ENCODE data around the gene DNAH11. TPM values are rescaled to one million over a fixed set of nuclear protein-coding genes. Genes with fewer than 3 reads are reported as not detected.

DNAH11 gene
- total and polyA plus RNA-seq, 9 of the 15 experiments (the other 6 are each of a cell fraction or from before 2014, with no cell fraction given) = under 0.01 TPM; not detected in 7

GRCh38 chr7:21939136-21939857 is 396.5 kb downstream of the DNAH11 start (continued):
- TF ChIP-seq RBM39 (optimal IDR thresholded peaks at IDR 0.05; ENCODE audit: low read depth, low read length) (no peak), ZNF277 (CRISPR knock-in tag; IDR thresholded peaks at IDR 0.05; ENCODE audit: borderline replicate concordance) (no peak), RBBP5 (IDR thresholded peaks at IDR 0.05; ENCODE audit: borderline replicate concordance, insufficient read depth, low read length, poor library complexity, severe bottlenecking) (no peak)

GRCh38 chr7:21939858-21940372 is 397.1 kb downstream of the DNAH11 start:
- BruUV-seq (replicated peaks) = no TSS peak
- intact Hi-C loops (cut with micrococcal nuclease) (no loop called here), in situ Hi-C loops (cut with MboI) (no loop called here)
- Histone ChIP-seq H3K9ac (ENCODE audit: insufficient read depth in 1 of 2, low read depth in 2 of 2, low read length in 2 of 2) (no peak overlapping the region), H3K4me3 (no peak overlapping the region), H3K9me1 (ENCODE audit: control insufficient read depth, insufficient read depth, low read length) (no peaks in the 10 kb centered on the region), H3K27ac (ENCODE audit: extremely low read depth, low read depth, low read length) (no peak overlapping the region), H3K4me2 (ENCODE audit: insufficient read depth, low read length) (no peak overlapping the region), H3K36me3 (ENCODE audit: control insufficient read depth, insufficient read depth, low read length) (no peaks in the 10 kb centered on the region), H3K27me3 (ENCODE audit: control insufficient read depth in 2 of 2, insufficient read depth in 2 of 2, low read length in 2 of 2) (peaks cover 4 to 9% of the 10 kb centered on the region in 2 experiments), H2AFZ (ENCODE audit: low read depth, low read length) (no peak overlapping the region), H3K79me2 (ENCODE audit: control insufficient read depth, insufficient read depth, low read length) (no peaks in the 10 kb centered on the region), H4K20me1 (replicated peaks; ENCODE audit: control insufficient read depth, insufficient read depth, low read length) (0 out of 2 replicates have a peak, but pooled peaks cover 3% of the 10 kb centered on the region), H3K4me1 (replicated peaks in 1 of 2; ENCODE audit: control insufficient read depth in 2 of 2, insufficient read depth in 2 of 2, low read length in 2 of 2) (peaks cover 0 to 4% of the 10 kb centered on the region in 2 experiments; a peak in 1 of 5 replicates), H3K9me3 (replicated peaks; ENCODE audit: control insufficient read depth, insufficient read depth, low read depth, low read length) (no peaks in the 10 kb centered on the region)
- POLR2A ChIA-PET = interaction anchor here (0.6 kb wide), 1 partner anchor 263 kb away, joined by 3 read pairs; no protein-coding TSS in a partner anchor
- ATAC-seq (no peak), FAIRE-seq (no peak), DNase-seq (ENCODE audit: extremely low read depth in 1 of 4, low spot score in 3 of 4) (no peak)
- 6% methylated on average over 2 of the region's 3 CpGs for WGBS (ENCODE audit: insufficient coverage, low coverage, missing lambda C conversion rate)
- CTCF ChIA-PET (ENCODE audit: low intra/inter-chr PET ratio) = no interaction called here
- TF ChIP-seq POLR2B (IDR thresholded peaks at IDR 0.05; ENCODE audit: low read depth, partially characterized antibody) (no peak), HMG20B (CRISPR knock-in tag; IDR thresholded peaks at IDR 0.05) (no peak), ZNF507 (tag; conservative IDR thresholded peaks at IDR 0.05) (no peak), NFATC3 (IDR thresholded peaks at IDR 0.05) (no peak), ADNP (tag; IDR thresholded peaks at IDR 0.05) (no peak), RCOR1 (IDR thresholded peaks at IDR 0.05; ENCODE audit: borderline replicate concordance in 1 of 2, low read depth in 2 of 2, low read length in 2 of 2) (no peak), HCFC1 (IDR thresholded peaks at IDR 0.05; ENCODE audit: low read depth, low read length) (no peak), ILF3 (IDR thresholded peaks at IDR 0.05; ENCODE audit: borderline replicate concordance) (no peak), HNRNPL (IDR thresholded peaks at IDR 0.05; ENCODE audit: low read depth, low read length) (no peak)

All from K562 (cell line).